ENCODE data around the gene TBX2. TPM values are rescaled to one million over a fixed set of nuclear protein-coding genes. Genes with fewer than 3 reads are reported as not detected.

TBX2 gene
- total RNA-seq, 2 donors from 2014 or later: 0.08 TPM; not detected in 1

- no peak for ATAC-seq
- H3K27ac Mint-ChIP-seq: no peak overlapping the region
- no peaks in the 10 kb centered on the region for H3K36me3 Mint-ChIP-seq
These were observed 10.9 kb upstream of the TBX2 start for GRCh38 chr17:61388561-61389356.

GRCh38 chr17:61389670-61390478 lies 9.8 kb upstream of the TBX2 start:
- peak; percentile 37 to 54 for ATAC-seq
- Mint-ChIP-seq H3K36me3 (no peaks in the 10 kb centered on the region), H3K27ac (no peak overlapping the region), H3K4me1 (ENCODE audit: low read depth in 2 of 2) (peaks cover 5 to 6% of the 10 kb centered on the region in 2 donors), H3K9me3 (no peaks in the 10 kb centered on the region), H3K27me3 (peaks cover 0 to under 1% of the 10 kb centered on the region in 2 donors), H3K4me3 (no peak overlapping the region)
- no peak for DNase-seq (ENCODE audit: low spot score)

More at GRCh38 chr17:61388561-61389356, 10.9 kb upstream of the TBX2 start:
- DNase-seq (ENCODE audit: low spot score): peak; percentile 38
- H3K9me3 Mint-ChIP-seq: no peaks in the 10 kb centered on the region
- H3K4me3 Mint-ChIP-seq: no peak overlapping the region
- no peaks in the 10 kb centered on the region for H3K27me3 Mint-ChIP-seq
- H3K4me1 Mint-ChIP-seq (ENCODE audit: low read depth in 2 of 2): peaks cover 5 to 6% of the 10 kb centered on the region in 2 donors

GRCh38 chr17:61390479-61390791 lies 9.2 kb upstream of the TBX2 start:
- peaks cover 0 to 5% of the 10 kb centered on the region in 2 donors for H3K27me3 Mint-ChIP-seq
- H3K4me3 Mint-ChIP-seq: no peak overlapping the region
- no peak overlapping the region for H3K27ac Mint-ChIP-seq
- H3K36me3 Mint-ChIP-seq: no peaks in the 10 kb centered on the region
- ATAC-seq (no peak), DNase-seq (ENCODE audit: low spot score) (no peak)
- H3K4me1 Mint-ChIP-seq (ENCODE audit: low read depth in 2 of 2): peaks cover 5 to 8% of the 10 kb centered on the region in 2 donors
- H3K9me3 Mint-ChIP-seq: no peaks in the 10 kb centered on the region

GRCh38 chr17:61391595-61392291 lies 7.9 kb upstream of the TBX2 start:
- Mint-ChIP-seq H3K4me1 (ENCODE audit: low read depth in 2 of 2) (peaks cover 5 to 8% of the 10 kb centered on the region in 2 donors), H3K27me3 (peaks cover 0 to 10% of the 10 kb centered on the region in 2 donors), H3K9me3 (no peaks in the 10 kb centered on the region), H3K36me3 (no peaks in the 10 kb centered on the region), H3K27ac (no peak overlapping the region), H3K4me3 (no peak overlapping the region)
- DNase-seq (ENCODE audit: low spot score) (no peak), ATAC-seq (no peak)

- H3K36me3 Mint-ChIP-seq: no peaks in the 10 kb centered on the region
- H3K27ac Mint-ChIP-seq: no peak overlapping the region
- H3K27me3 Mint-ChIP-seq: peaks cover 2 to 11% of the 10 kb centered on the region in 2 donors
- H3K4me3 Mint-ChIP-seq: no peak overlapping the region
- no peak for ATAC-seq
- H3K9me3 Mint-ChIP-seq: no peaks in the 10 kb centered on the region
- peaks cover 5 to 9% of the 10 kb centered on the region in 2 donors for H3K4me1 Mint-ChIP-seq (ENCODE audit: low read depth in 2 of 2)
- DNase-seq (ENCODE audit: low spot score): no peak
These were observed 7.0 kb upstream of the TBX2 start for GRCh38 chr17:61392679-61393078.

- Mint-ChIP-seq H3K27ac (no peak overlapping the region), H3K9me3 (no peaks in the 10 kb centered on the region), H3K27me3 (peaks cover 10 to 18% of the 10 kb centered on the region in 2 donors), H3K4me3 (no peak overlapping the region), H3K36me3 (no peaks in the 10 kb centered on the region), H3K4me1 (ENCODE audit: low read depth in 2 of 2) (peaks cover 8 to 17% of the 10 kb centered on the region in 2 donors)
- ATAC-seq (no peak), DNase-seq (ENCODE audit: low spot score) (no peak)
These were observed 6.1 kb upstream of the TBX2 start for GRCh38 chr17:61393550-61393903.

- H3K4me1 Mint-ChIP-seq (ENCODE audit: low read depth in 2 of 2): peaks cover 10 to 17% of the 10 kb centered on the region in 2 donors
- no peaks in the 10 kb centered on the region for H3K36me3 Mint-ChIP-seq
- peaks cover 14 to 21% of the 10 kb centered on the region in 2 donors for H3K27me3 Mint-ChIP-seq
- no peaks in the 10 kb centered on the region for H3K9me3 Mint-ChIP-seq
- ATAC-seq: no peak
- DNase-seq (ENCODE audit: low spot score): peak; percentile 20
- H3K4me3 Mint-ChIP-seq: no peak overlapping the region
- no peak overlapping the region for H3K27ac Mint-ChIP-seq
These were observed 5.6 kb upstream of the TBX2 start for GRCh38 chr17:61393904-61394629.

GRCh38 chr17:61394630-61395408 lies 4.8 kb upstream of the TBX2 start:
- peaks cover 14 to 21% of the 10 kb centered on the region in 2 donors for H3K27me3 Mint-ChIP-seq
- H3K4me3 Mint-ChIP-seq: no peak overlapping the region
- no peak for DNase-seq (ENCODE audit: low spot score)
- H3K4me1 Mint-ChIP-seq (ENCODE audit: low read depth in 2 of 2): peaks cover 6 to 14% of the 10 kb centered on the region in 2 donors
- H3K9me3 Mint-ChIP-seq: no peaks in the 10 kb centered on the region
- no peak overlapping the region for H3K27ac Mint-ChIP-seq
- no peak for ATAC-seq
- no peaks in the 10 kb centered on the region for H3K36me3 Mint-ChIP-seq

- H3K27me3 Mint-ChIP-seq: peaks cover 14 to 21% of the 10 kb centered on the region in 2 donors
- H3K4me1 Mint-ChIP-seq (ENCODE audit: low read depth in 2 of 2): peaks cover 6 to 14% of the 10 kb centered on the region in 2 donors
- ATAC-seq: no peak
- no peaks in the 10 kb centered on the region for H3K9me3 Mint-ChIP-seq
- H3K36me3 Mint-ChIP-seq: no peaks in the 10 kb centered on the region
- no peak for DNase-seq (ENCODE audit: low spot score)
- no peak overlapping the region for H3K27ac Mint-ChIP-seq
- H3K4me3 Mint-ChIP-seq: no peak overlapping the region
These were observed 4.1 kb upstream of the TBX2 start for GRCh38 chr17:61395409-61395982.

GRCh38 chr17:61395983-61396585 lies 3.6 kb upstream of the TBX2 start:
- H3K4me3 Mint-ChIP-seq: no peak overlapping the region
- no peaks in the 10 kb centered on the region for H3K36me3 Mint-ChIP-seq
- no peaks in the 10 kb centered on the region for H3K9me3 Mint-ChIP-seq
- H3K27me3 Mint-ChIP-seq: peaks cover 16 to 24% of the 10 kb centered on the region in 2 donors
- no peak overlapping the region for H3K27ac Mint-ChIP-seq
- H3K4me1 Mint-ChIP-seq (ENCODE audit: low read depth in 2 of 2): peaks cover 6 to 15% of the 10 kb centered on the region in 2 donors
- no peak for DNase-seq (ENCODE audit: low spot score)
- ATAC-seq: no peak

GRCh38 chr17:61396586-61397085 lies 3.0 kb upstream of the TBX2 start:
- peaks cover 6 to 18% of the 10 kb centered on the region in 2 donors for H3K4me1 Mint-ChIP-seq (ENCODE audit: low read depth in 2 of 2)
- no peak overlapping the region for H3K4me3 Mint-ChIP-seq

More at GRCh38 chr17:61396586-61397085, 3.0 kb upstream of the TBX2 start:
- ATAC-seq (no peak), DNase-seq (ENCODE audit: low spot score) (no peak)
- no peaks in the 10 kb centered on the region for H3K9me3 Mint-ChIP-seq
- no peak overlapping the region for H3K27ac Mint-ChIP-seq
- H3K27me3 Mint-ChIP-seq: peaks cover 22 to 27% of the 10 kb centered on the region in 2 donors
- H3K36me3 Mint-ChIP-seq: no peaks in the 10 kb centered on the region
